Posterior cingulate gyrus (tissue), 11 donors: Measurements from ENCODE around the gene CHCHD4.
"Not testable (repeated sequence)": the region's sequence is repeated elsewhere in the genome, so short reads cannot be mapped to it uniquely, and the experiment has no call there.

Experiments
- DNase-seq, 10 donors: peaks; one replicate each; pipeline versions ENCODE4 v3.0.0 to v3.0.0-alpha.2; 2020 to 2021; ENCODE audit warnings: mixed read lengths in 3 of 10
- intact Hi-C: fragments of 100-400 bp; cut with DNase I; formaldehyde crosslinking; loops from one replicate; pipeline ENCODE4 v1.15.1; 2023

Gene CHCHD4

DNA sequence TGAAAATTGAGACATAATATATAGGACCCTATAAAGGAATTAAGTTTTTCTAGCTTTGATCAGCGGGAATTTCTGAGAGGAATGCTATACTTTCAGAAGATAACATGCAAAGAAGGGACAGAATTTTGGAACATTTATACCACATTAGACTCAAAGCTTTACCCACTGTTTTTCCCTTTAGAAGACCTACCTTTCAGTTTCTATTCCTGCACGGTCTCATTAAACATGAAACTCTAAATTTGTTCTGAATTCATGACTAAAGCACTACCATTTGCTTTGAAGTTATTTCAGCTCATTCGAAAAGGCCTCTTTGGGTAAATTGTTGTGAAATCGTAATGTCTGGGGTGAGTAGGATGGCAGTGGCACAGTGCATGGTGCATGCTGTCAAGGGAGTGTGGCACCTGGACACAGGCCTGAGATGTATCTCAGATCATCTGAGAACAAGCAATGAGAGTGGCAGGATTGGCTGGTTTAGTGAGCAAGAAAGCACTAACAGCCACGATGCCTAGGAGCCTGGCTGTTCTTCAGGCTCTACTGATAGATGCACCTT, 42.5 kb downstream of the CHCHD4 start:
- intact Hi-C loops = no loop called here
- DNase-seq = no peak

DNA sequence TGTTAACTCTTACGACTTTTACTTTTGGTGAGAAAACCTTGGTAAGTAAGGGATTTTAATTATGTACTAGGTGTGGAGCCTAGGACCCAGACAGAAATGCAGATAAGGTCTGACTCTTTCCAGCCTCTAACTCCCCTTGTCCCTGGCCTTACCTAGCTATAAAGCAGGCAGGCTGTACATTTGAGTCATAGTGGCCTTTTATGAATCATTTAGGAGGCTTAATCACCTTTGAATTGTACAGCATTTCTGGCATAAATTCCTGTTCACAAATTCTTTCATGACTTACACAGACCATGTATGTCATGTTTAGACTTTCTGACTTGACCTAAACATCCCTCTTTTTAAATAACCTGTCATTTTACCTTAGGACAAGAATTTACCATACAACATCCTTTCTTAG, 47.4 kb downstream of the CHCHD4 start:
- DNase-seq = no peak
- intact Hi-C loops = no loop called here

DNA sequence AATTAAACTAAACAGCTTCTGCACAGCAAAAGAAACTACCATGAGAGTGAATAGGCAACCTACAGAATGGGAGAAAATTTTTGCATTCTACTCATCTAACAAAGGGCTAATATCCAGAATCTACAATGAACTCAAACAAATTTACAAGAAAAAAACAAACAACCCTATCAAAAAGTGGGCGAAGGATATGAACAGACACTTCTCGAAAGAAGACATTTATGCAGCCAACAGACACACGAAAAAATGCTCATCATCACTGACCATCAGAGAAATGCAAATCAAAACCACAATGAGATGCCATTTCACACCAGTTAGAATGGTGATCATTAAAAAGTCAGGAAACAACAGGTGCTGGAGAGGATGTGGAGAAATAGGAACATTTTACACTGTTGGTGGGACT, 49.4 kb downstream of the CHCHD4 start:
- intact Hi-C loops, DNase-seq: not testable (repeated sequence)

DNA sequence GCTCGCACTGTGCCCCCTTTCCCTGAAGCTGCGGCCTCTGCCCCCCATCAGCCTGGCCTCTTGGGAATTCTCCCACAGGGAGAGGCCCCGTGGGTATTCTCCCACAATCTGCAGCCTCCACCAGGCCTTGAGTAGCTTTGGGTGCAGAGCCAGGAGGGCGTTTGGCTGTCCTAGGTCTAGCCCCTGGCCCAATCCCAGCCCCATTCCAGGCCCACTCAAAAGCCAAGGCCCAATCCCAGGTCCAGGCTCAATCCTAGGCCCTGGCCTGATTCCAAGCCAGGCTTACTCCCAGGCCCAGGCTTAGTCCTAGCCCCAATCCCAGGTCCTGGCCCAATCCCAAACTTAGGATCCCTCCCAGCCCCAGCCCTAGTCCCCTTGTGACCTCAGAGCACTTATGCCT, 59.8 kb downstream of the CHCHD4 start:
- no peak for DNase-seq
- intact Hi-C loops = no loop called here

DNA sequence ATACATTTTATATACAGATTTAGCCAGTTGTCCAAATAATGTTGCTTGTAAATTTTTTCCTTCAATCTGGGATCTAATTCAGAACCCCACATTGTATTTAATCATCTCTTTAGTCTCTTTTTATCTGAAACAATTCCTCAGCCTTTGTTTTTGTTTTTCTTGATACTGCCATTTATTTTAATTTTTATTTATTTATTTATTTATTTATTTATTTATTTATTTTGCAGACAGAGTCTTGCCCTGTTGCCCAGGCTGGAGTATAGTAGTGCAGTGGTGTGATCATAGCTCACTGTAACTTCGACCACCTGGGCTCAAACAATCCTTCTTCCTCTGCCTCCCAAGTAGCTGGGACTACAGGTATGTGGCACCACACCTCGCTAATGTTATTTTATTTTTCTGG, 61.5 kb downstream of the CHCHD4 start:
- intact Hi-C loops = no loop called here
- DNase-seq = no peak
